SU-DHL-6 (cell line): ENCODE measurements around the gene PSMA6.

Experiments
- H2AFZ ChIP-seq: fragments of 200-600 bp; sonication (generic); 2 replicates; pipeline ENCODE4 v1.6.1; 2014; ENCODE audit warnings: low read depth, mild to moderate bottlenecking, moderate library complexity, mixed read lengths, antibody characterized with exemption, low read length; ENCODE audit not compliant: severe bottlenecking
- H3F3A ChIP-seq: fragments of 200-600 bp; shearing (Covaris generic); 2 replicates; pipeline ENCODE4 v1.6.0; 2016; ENCODE audit warnings: antibody characterized with exemption, mild to moderate bottlenecking; ENCODE audit not compliant: insufficient read depth
- H3K27ac ChIP-seq: fragments of 200-600 bp; sonication (generic); 2 replicates; pipeline ENCODE4 v1.5.1; 2016; ENCODE audit warnings: low read depth, mild to moderate bottlenecking, low read length, moderate library complexity, mixed read lengths
- H3K27me3 ChIP-seq: fragments of 200-600 bp; sonication (generic), shearing (Covaris generic); 2 replicates; pipeline ENCODE4 v1.6.0; 2014; ENCODE audit warnings: mild to moderate bottlenecking, low read length
- H3K36me3 ChIP-seq: fragments of 200-600 bp; sonication (generic); 2 replicates; pipeline ENCODE4 v1.6.1; 2014; ENCODE audit warnings: mild to moderate bottlenecking, low read length, mixed read lengths
- H3K4me2 ChIP-seq: fragments of 300-600, 200-600 bp; shearing (Covaris generic), sonication (generic); 2 replicates; pipeline ENCODE4 v1.6.0; 2014; ENCODE audit warnings: low read length, low read depth, mild to moderate bottlenecking; ENCODE audit not compliant: poor library complexity, severe bottlenecking
- H3K4me3 ChIP-seq: fragments of 200-600 bp; sonication (generic); 2 replicates; pipeline ENCODE4 v1.5.1; 2014; ENCODE audit warnings: antibody characterized with exemption, low read length, mild to moderate bottlenecking, mixed read lengths; ENCODE audit not compliant: insufficient read depth, poor library complexity, severe bottlenecking
- H3K79me2 ChIP-seq: fragments of 200-600 bp; sonication (generic); 2 replicates; pipeline ENCODE4 v1.6.1; 2014; ENCODE audit warnings: mild to moderate bottlenecking, low read length, moderate library complexity; ENCODE audit not compliant: insufficient read depth
- H3K9ac ChIP-seq: fragments of 200-600 bp; sonication (generic); 2 replicates; pipeline ENCODE4 v1.7.0; 2014; ENCODE audit warnings: mild to moderate bottlenecking, low read length
- H3K9me2 ChIP-seq: fragments of 200-600 bp; sonication (generic); replicated peaks from 2 replicates; pipeline ENCODE4 v1.6.1; 2014; ENCODE audit warnings: low read length; ENCODE audit not compliant: insufficient read depth
- H3K9me3 ChIP-seq: fragments of 200-600 bp; sonication (generic); 2 replicates; pipeline ENCODE4 v1.6.1; 2014; ENCODE audit warnings: low read length, mixed read lengths; ENCODE audit not compliant: insufficient read depth
- H4K20me1 ChIP-seq: fragments of 200-600 bp; sonication (generic); 2 replicates; pipeline ENCODE4 v1.6.1; 2014; ENCODE audit warnings: low read depth, mild to moderate bottlenecking, antibody characterized with exemption, low read length, moderate library complexity, mixed read lengths
- CTCF ChIP-seq: fragments of 200-600 bp; sonication (generic); IDR thresholded peaks from one replicate; pipeline ENCODE4 v1.5.1; 2017; ENCODE audit warnings: antibody characterized with exemption, mild to moderate bottlenecking, low read length, moderate library complexity; ENCODE audit not compliant: insufficient read depth, poor library complexity, severe bottlenecking
- EZH2phosphoT487 ChIP-seq: fragments of 200-600 bp; sonication (generic), shearing (Covaris generic); conservative IDR thresholded peaks from 2 replicates; pipeline ENCODE4 v1.6.1; 2018; ENCODE audit warnings: mild to moderate bottlenecking, antibody characterized with exemption, low read length, moderate library complexity, mixed read lengths

PSMA6 gene

GRCh38 chr14:35286707-35287106, 5.5 kb upstream of the PSMA6 start:
- H3K9ac ChIP-seq: peak overlapping the region; percentile 43

GRCh38 chr14:35287431-35288013, 4.7 kb upstream of the PSMA6 start:
- H3K4me2 ChIP-seq: no peak overlapping the region
- no peak overlapping the region for H3K9ac ChIP-seq
- no peaks in the 10 kb centered on the region for H3K27me3 ChIP-seq
- peaks cover 3% of the 10 kb centered on the region for H3K79me2 ChIP-seq
- H2AFZ ChIP-seq: no peak overlapping the region
- H3K36me3 ChIP-seq: no peaks in the 10 kb centered on the region
- H3K9me2 ChIP-seq: no peaks in the 10 kb centered on the region
- no peak overlapping the region for H3K4me3 ChIP-seq
- no peak for TF ChIP-seq CTCF
- no peaks in the 10 kb centered on the region for H3K9me3 ChIP-seq
- H4K20me1 ChIP-seq: no peaks in the 10 kb centered on the region
- peak overlapping the region; percentile 89 for H3K27ac ChIP-seq
- peaks cover 45% of the 10 kb centered on the region for H3F3A ChIP-seq

More at GRCh38 chr14:35286707-35287106, 5.5 kb upstream of the PSMA6 start:
- H4K20me1 ChIP-seq: no peaks in the 10 kb centered on the region
- no peaks in the 10 kb centered on the region for H3K9me2 ChIP-seq
- H3K9me3 ChIP-seq: no peaks in the 10 kb centered on the region
- peak overlapping the region; percentile 59 for H3K4me2 ChIP-seq
- TF ChIP-seq EZH2phosphoT487 (no peak), CTCF (no peak)
- H3K36me3 ChIP-seq: no peaks in the 10 kb centered on the region
- peak overlapping the region; percentile 0 for H2AFZ ChIP-seq
- no peaks in the 10 kb centered on the region for H3K27me3 ChIP-seq
- H3F3A ChIP-seq: peaks cover 45% of the 10 kb centered on the region
- peak overlapping the region; percentile 6 for H3K4me3 ChIP-seq
- peak overlapping the region; percentile 89 for H3K27ac ChIP-seq
- H3K79me2 ChIP-seq: no peaks in the 10 kb centered on the region

- no peak overlapping the region for H3K4me2 ChIP-seq
- no peak overlapping the region for H2AFZ ChIP-seq
These were observed 2.6 kb upstream of the PSMA6 start for GRCh38 chr14:35289623-35290022.

More at GRCh38 chr14:35289623-35290022, 2.6 kb upstream of the PSMA6 start:
- Histone ChIP-seq H3K79me2 (peaks cover 24% of the 10 kb centered on the region), H3K27ac (no peak overlapping the region), H3K9ac (no peak overlapping the region), H3K36me3 (no peaks in the 10 kb centered on the region), H3K27me3 (no peaks in the 10 kb centered on the region), H3F3A (peaks cover 39% of the 10 kb centered on the region), H3K4me3 (no peak overlapping the region), H3K9me2 (no peaks in the 10 kb centered on the region), H4K20me1 (0 out of 2 replicates have a peak, but pooled peaks cover 5% of the 10 kb centered on the region), H3K9me3 (no peaks in the 10 kb centered on the region)
- TF ChIP-seq CTCF (no peak), EZH2phosphoT487 (no peak)
